D341Med (cell line): ENCODE results near the gene HHATL.
A peak's percentile ranks its signal among the peaks of the same experiment; 100 is the strongest.

Experiments
- DNase-seq: peaks from one replicate; pipeline ENCODE4 v3.0.0; 2012; ENCODE audit warnings: low spot score

Gene HHATL

DNA sequence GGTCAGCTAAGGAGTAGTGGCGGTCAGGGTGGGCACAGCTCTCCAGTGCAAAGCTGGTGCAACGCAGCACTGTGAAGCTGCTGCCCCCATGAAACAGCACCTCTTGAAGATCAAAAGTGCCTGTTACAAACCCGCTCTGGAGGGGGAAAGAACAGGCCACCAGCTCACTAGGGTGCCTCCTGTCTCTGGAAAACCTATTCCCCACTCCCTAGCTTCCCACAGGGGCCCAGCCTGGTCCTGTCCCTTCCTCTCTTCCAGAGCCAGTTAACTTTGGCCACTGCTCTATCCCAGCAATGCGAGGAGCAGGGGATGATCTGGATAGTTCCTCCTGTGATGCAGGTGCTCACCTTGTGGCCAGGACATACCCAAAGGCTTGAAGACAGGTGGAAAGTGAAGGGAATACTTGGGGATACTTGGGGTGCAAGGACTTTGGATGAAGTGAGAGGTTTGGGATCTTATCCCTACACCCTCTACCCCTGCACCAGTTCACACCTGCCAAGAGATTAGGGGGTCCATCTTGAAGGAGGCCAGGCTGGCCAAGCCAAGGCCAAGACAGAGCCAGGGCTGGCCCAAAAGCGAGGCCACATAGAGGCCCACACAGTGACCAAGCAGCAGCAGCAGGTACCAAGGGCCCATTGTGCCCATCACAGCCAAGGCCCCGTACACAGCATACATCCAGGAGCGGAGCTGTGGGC, 4.2 kb downstream of the HHATL start:
- peak; percentile 18 for DNase-seq

DNA sequence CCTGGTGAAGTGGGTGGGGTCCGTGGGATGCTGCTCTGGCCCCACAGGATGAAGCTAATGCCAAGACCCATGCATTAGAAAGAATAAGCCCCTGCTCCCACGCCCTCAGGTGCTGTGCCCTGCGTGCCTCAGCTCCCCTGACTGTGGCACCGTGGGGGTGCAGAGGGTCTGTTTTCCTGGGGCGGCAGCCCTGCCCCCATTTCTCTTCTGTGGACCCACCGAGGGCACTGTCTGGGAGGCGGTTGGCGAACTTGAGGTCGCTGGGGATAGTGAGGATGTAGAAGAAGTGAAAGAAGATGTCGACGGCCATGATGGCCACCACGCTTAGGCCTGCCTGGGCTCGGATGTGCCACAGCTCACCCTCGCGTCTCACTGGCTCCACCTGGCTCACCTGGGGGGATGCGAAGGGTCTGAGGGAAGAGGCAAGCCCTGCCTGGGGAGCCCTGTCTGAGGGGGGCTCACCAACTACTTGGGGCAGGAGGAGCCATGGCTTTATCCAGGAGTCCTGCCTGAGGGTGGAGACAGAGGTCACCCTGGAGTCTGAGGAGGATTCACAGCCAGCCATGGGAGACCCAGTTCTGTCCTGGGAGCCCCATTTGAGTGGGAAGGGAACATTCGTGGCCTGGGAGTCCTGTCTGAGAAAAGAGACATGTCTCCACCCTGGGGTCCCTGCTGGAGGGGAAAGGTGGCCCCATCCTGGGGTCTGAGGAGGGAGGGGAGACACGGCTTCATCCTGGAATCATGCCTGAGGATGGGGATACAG, 5.1 kb downstream of the HHATL start:
- peak; percentile 25 for DNase-seq

GRCh38 chr3:42696356-42697288, 6.0 kb downstream of the HHATL start:
- DNase-seq: peak; percentile 24

DNA sequence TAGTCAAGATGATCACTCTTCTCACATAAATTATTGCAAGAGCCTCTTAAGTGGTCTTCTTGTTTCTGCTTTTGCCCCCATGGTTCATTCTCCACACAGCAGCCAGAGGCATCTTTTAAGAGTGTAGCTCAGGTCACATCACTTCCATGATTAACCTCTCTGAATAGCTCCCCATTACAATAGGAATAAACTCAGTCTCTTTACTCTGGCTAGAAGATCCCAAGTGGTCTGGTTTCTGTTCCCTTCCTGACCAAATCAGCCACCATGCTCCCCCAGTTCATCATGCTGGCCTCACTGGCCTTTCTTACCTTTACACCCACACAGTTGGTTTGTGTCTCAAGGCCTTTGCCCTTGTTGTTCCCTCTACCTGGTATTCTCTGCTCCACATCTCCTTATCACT, 8.2 kb downstream of the HHATL start:
- no peak for DNase-seq

GRCh38 chr3:42693530-42693930, 9.1 kb downstream of the HHATL start:
- DNase-seq: no peak

GRCh38 chr3:42692667-42693529, 9.7 kb downstream of the HHATL start:
- peak; percentile 17 for DNase-seq

DNA sequence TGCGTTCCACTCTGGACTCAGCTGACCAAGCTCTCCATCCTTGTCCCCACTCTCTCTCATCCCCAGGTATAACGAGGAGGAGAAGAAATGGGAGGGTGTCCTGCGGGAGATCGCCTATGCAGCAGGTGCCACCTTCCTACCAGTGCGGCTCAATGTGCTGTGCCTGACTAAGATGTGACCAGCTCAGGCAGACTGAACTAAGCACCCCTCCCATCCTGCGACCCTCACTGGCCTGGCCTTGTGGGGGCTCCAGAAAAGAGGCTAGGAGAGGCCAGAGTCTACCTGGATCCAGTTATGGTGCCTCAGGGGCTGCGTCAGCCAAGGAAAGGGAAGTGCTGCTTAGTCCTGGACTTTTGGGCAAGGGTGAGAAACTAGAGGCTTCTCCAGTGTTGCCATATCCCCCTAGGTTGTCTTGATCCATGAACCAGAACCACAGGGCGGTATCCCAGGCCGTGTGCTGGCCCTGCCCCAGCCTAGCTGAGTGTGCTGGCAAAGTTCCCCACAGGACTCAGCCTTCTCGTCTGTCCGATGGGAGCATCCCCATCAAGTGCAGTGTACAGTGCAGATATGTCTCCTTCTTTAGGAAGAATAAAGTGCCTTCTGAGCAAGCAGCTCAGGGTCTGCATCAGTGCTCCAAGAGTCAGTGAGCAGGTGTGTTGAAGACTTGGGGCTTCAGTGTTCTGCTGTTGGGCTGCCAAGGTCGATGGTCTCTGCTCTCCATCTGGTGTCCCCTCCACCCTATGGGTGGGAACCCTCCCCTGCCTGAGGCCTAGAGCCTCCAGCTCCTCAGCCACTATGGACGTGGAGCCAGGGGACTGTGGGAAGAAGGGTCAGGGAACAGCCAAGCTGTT, 10.6 kb downstream of the HHATL start:
- peak; percentile 22 for DNase-seq

- peak; percentile 35 for DNase-seq
These were observed 11.6 kb downstream of the HHATL start for GRCh38 chr3:42690766-42691680.

GRCh38 chr3:42690191-42690590, 12.4 kb downstream of the HHATL start:
- DNase-seq: no peak

DNA sequence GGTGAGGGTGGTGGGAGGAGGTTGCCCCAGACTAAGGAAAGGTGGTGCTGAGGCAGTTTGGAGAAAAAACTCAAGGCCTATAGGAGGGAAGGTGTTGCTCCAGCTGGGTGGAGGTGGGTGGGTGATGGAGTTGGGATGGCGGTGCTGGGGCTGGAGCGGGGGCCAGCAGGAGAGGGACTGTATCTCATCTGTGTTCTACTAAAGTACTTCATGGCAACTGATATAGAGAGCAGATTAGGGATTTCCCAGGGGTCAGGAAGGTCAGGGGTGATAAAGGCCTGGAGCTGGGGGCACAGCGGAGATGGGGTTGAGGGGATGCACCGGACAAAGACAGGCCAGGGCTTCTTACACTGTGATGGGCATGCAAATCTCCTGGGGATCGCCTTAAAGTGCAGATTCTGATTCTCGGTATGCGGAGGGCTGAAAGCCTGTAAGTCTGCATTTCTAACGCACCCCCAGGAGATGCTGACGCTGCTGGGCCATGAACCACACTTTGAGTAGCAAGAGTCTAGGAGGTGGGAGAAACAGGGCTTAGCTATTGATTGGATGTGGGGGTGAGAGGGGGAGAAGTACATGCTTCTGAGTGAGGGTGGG, 13.1 kb downstream of the HHATL start:
- no peak for DNase-seq

DNA sequence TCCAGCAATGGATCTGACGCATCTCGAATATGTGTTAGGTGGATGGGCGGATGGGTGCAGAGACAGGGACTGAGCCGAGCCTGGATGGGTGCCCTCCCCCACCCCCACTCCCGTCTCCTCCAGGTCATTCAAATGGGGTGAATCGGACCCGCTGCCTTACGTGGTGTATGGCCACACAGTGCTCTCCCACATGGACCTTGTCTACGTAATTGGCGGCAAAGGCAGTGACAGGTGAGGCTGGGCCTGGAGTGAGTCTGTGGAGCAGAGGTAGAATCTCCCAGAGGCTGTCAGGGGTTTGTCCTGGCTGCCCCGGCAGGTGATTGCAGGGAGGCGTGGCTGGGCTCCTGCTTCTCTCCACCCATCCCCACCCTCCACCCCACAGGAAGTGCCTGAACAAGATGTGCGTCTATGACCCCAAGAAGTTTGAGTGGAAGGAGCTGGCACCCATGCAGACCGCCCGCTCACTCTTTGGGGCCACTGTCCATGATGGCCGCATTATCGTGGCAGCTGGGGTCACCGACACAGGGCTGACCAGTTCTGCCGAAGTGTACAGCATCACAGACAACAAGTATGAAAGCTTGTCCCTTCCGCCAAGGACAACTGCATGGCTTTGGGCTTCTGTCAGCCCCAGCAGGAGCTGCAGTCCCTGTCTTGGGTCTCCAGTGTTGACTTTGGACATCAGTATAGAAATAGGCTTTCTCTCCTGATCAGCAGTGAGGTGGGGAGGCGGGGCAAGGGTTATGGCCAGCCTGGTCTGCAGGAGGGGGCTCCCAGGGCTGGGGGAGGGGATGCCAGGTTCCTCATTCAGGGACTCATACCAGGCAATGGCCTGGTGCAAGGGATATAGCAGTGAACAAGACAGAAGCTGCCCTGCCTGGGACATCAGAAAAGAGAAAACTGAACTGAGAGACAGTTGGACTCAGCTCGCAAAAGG, 13.8 kb downstream of the HHATL start:
- no peak for DNase-seq

DNA sequence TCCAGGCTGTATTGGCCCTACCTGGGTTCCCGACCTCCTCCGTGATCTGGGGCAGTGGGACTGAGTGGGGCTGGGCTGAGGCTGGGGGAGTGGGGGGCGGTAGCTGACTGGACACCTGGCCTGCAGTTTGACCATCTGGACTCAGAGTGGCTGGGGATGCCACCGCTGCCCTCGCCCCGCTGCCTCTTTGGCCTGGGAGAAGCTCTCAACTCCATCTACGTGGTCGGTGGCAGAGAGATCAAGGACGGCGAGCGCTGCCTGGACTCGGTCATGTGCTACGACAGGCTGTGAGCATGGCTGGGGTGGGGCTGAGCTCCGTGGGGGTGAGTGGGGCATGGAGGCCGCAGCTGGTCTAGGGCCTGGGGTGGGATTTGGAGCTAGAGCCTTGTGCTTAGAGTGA, 14.6 kb downstream of the HHATL start:
- no peak for DNase-seq

DNA sequence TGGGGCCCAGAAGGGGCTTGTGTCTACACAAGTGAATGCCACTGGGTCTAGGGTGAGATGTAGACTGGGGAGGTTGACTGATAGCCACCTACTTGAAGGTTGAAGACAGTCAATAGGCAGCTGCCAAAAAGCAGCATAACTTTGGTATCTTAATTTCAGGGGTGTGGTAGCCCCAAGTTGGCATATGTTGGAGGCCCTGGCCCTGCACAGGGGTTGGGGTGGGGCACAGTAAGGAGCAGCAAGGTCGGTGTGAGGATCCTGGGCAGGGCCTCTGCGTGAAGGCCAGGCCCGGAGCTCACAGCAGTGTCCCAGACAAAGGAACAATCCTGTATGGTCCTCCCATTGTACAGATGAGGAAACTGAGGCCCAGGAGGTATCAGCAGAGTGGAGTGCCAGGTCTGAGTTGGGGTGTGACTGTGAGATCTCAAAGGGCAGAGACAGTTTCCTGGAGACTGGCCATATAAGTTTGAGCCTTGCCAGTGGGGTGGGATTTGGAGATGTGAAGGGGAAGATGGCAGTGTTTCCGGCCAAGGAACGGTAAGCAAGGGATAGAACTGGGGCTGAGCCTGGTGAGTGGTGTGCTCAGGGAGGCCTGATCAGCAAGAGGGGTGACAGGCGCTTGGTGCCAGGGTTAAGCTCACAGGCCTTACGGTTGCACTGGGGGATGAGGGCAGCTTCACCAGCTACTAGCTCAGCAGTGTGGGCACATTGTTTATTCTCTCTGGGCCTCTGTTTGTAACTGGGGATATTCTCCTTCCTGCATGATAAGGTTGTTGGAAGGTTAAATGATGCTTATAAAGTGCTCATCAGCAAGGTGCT, 15.6 kb downstream of the HHATL start:
- DNase-seq: no peak

GRCh38 chr3:42685891-42686820, 16.4 kb downstream of the HHATL start:
- no peak for DNase-seq

DNA sequence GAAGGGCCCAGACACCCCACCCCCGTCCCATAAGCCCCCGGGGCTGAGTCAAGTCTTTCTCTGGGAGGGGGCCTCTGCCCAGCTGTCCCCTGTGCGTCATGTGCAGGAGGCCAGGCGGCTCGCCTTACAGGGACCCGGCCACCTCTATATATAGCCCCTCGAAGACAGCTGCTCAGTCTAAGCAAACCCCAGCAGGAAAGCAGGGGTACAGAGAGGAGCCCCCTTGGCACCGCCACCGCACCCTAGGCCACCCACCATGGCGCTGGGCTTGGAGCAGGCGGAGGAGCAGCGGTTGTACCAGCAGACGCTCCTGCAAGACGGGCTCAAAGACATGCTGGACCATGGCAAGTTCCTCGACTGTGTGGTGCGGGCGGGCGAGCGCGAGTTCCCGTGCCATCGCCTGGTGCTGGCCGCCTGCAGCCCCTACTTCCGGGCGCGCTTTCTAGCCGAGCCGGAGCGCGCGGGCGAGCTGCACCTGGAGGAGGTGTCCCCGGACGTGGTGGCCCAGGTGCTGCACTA, 17.2 kb downstream of the HHATL start, which contains the start of gene KLHL40:
Gene KLHL40, plus strand, starts transcription at position 175 of the 519 bp plus-strand sequence. Its CDS starts 82 bp downstream, at position 257.
- DNase-seq: no peak
